HG03439 (cell line): ENCODE measurements around the gene HNRNPAB.
A peak's percentile ranks its signal among the peaks of the same experiment; 100 is the strongest.
"Not testable (repeated sequence)": the region's sequence is repeated elsewhere in the genome, so short reads cannot be mapped to it uniquely, and the experiment has no call there.

Experiments used
- ATAC-seq: cut with Tn5 transposase; IDR thresholded peaks from one replicate; pipeline ENCODE4 v1.9.1; 2021; ENCODE audit warnings: mild to moderate bottlenecking, moderate library complexity; ENCODE audit not compliant: unreplicated experiment

HNRNPAB gene

DNA sequence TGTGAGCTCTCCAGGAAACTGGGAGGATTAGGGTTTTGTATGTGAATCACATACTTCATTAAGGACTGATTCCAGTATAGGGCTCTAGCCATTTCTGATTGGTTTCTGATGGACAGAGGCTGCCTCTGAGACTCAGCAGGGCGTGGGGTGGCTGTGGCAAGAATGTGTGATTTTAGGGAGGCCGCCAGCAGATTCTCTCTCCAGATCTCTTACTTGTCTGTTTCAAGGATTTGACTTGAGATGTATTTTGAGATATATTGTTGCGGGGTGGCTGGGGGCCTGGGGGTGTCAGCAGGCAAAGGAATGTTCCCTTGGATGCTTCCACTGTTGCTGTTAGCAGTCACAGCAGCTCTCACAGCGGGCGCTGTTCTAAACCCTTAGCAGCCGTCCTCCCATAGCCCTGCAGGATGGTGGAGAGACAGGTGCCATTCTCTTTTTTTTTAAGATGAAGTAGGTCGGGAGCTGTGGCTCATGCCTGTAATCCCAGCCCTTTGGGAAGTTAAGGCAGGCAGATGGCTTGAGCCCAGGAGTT, 8.0 kb upstream of the HNRNPAB start:
- ATAC-seq, result no peak

DNA sequence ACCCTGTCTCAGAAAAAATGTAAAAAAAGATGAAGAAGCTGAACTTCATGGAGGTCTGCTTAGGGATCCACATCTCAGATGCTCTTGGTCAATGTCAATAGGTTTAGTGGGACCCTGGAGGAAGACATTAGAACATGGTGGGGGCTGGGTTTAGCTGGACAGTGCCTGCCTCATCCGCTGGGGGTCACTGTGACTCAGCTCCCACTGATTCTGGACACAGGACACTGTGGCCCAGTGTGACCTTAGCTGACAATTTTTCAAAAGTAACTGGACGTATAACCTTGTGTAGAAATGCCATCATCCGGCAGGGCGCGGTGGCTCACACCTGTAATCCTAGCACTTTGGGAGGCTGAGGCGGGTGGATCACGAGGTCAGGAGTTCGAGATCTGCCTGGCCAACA, 7.3 kb upstream of the HNRNPAB start:
- ATAC-seq, result no peak

DNA sequence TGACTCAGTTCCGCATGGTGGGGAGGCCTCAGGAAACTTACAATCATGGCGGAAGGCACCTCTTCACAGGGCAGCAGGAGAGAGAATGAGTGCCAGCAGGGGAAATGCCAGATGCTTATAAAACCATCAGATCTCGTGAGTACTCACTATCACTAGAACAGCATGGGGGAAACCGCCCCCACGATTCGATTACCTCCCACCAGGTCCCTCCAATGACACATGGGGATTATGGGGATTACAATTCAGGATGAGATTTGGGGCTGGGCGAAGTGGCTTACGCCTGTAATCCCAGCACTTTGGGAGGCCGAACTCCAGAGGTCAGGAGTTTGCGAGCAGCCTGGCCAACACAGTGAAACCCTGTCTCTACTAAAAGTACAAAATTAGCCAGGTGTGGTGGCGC, 6.2 kb upstream of the HNRNPAB start:
- not testable (repeated sequence) for ATAC-seq

DNA sequence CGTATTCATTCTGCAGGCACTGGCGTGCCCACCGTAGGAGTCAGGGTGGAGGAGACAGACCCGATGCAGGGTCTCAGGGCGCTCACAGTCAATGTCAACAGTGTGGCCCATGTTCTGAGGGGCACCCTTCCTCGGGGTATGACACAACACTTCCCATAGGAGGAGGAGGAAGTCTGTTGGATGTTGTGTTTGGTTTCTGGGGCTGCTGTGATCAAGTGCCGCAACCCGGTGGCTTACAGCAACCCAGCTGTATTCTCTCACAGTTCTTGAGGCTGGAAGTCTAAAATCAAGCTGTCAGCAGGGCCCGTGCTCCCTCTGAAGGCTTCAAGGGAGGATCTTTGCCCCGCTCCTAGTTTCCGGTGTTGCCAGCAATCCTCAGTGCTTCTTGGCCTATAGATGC, 5.6 kb upstream of the HNRNPAB start:
- no peak for ATAC-seq

DNA sequence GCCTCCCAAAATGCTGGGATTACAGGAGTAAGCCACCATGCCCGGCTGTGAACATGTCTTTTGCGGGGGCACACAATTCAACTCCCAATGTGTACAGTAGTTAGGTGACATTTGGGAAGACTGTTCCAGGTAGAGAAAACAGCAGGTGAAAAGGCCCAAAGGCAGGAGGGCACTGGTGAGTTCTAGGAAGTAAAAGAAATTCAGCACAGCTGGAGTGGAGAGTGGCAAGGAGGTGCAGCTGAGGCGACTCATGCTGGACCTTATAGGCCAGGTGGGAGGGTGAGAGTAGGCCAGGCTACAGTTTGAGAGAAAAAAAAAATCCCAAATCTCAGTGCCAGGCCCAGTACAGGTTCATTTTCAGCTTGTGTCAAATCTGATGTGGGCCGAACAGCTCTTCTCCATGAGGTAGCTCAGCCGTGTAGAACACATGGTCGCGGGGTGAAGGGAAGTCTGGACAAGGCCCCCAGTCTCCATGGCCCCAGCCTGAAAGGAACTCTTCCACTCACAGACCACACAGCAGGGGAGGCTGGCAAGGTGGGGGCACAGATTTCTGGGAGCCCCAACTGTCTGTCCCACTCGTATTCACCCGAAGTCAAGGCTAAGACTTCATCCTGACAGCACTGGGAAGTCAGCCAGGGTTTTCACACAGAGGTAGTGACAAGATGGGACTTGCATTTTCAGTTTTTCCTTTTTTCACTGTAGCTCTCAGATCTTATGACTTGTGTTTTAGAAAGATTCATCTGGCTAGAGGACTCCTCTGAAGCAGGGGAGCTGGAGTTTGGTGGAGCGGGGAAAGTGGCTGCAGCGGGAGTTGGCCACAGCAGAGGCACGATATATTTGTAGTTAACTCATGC, 4.5 kb upstream of the HNRNPAB start:
- no peak for ATAC-seq

DNA sequence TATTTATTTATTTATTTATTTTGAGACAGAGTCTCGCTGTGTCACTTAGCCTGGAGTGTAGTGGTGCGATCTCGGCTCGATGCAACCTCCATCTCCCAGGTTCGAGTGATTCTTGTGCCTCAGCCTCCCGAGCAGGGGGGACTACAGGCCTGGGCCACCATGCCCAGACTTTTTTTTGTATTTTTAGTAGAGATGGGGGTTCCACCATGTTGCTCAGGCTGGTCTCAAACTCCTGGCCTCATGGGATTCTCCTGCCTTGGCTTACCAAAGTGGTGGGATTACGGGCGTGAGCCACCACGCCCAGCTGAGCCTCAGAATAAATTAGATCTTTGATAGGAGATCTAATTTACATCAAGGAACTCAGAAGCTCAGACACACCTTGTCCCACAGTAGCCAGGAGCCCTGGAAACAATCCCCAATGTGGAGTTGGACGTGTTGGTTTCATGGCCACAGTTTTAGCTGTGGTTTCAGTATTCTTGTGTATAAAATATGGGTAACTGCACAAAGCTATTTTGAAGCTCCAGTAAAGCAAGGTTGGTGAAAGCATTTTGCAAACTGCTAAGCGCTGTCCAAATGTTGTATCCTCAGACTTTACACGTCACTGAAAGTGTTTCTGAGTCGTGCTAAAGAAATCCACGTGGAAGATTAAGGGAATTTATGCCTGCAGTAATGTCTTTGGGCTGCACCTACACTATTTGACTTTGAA, 3.0 kb upstream of the HNRNPAB start:
- no peak for ATAC-seq

DNA sequence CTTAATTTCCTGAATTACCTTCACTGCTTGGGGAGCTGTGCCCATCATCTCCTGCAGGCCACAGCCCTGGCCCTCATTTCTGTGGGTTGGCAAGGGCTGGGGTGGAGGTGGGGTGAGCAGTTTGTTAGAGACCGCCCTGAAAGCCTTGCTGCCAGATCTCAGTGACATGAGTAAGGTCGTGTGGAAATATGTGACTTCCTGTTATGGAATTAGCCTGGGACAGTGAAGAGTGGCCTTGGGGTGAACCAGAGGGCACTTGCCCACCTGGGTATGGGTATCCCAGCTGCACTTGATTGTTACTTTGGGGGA, 2.5 kb upstream of the HNRNPAB start:
- no peak for ATAC-seq

DNA sequence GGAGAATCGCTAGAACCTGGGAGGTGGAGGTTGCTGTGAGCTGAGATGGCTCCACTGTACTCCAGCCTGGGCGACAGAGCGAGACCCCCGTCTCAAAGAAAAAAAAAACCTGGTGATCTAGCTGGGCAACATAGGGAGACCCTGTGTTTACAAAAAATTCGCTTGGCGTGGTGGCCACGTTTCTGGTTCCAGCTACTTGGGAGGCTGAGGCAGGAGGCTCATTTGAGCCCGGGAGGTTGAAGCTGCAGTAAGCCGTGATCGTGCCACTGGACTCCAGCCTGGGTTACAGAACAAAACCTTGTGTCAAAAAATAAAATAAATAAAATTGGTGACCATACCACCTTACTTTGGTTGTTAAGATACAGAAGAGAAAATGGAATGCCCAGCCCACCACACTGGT, 1.8 kb upstream of the HNRNPAB start:
- no peak for ATAC-seq

DNA sequence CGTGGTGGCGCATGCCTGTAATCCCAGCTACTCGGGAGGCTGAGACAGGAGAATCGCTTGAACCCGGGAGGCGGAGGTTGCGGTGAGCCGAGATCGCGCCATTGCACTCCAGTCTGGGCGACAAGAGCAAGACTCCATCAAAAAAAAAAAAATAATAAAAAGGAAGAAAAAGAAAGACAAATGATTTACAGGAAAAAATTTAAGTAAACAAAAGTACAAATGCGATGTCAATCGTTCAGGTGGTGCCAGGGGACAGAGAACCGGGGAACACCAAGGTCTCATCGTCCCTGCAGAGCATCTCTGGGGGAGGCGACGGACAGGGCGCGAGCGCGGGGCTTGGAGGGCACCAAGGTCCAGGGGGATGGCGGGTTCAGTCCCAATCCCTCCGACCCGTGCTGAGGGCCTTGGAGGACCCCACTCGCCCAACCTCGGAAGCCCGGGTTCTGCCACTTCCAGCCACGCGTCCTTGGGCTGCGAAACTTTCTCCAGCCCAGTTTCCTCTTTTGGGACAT, 607 bp upstream of the HNRNPAB start:
- no peak for ATAC-seq

DNA sequence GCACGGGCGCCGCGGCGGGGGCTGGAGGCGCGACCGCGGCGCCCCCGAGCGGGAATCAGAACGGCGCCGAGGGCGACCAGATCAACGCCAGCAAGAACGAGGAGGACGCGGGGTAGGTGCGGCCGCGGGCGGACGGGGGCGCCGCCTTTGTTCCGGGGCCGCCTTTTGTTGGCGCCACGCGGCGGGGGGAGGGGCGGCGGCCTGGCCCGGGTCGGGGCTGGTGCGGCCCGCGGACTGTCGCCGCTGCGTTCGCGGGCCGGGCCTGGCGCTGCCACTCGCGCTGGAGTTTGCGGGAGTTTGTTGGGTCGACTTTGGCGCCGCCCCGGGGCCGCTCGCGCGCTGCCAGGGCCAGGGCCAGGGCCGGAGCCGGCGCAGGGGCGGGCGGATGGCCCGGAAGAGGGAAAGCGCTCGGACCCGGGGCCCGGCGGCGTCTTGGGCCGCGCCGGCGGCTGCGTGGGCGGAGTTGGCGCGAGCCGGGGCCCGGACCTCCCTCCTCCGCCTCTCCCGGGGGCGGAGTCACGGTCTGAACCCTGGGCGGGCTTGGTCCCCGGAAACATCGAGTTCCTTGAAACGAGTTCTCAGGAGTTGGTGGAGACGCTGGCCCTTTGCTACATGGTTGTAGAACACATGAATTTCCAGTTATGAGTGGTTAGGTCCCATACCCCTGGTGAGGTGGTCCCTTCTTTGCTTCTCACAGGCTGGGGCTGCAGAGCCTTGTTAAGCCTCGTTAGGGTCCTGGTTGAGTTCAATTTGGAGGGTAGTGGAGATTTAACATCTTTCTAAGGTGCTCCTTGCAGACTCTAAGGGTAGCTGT, 809 bp downstream of the HNRNPAB start:
- ATAC-seq, result peak; percentile 47

DNA sequence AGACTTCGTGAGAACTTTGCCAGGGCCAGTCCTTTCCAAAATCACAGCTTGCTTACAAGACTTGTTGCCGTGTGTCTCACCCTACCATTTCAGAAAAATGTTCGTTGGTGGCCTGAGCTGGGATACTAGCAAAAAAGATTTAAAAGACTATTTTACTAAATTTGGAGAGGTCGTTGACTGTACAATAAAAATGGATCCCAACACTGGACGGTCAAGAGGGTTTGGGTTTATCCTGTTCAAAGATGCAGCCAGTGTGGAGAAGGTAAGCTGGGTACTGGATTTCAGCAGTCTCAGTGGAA, 1.4 kb downstream of the HNRNPAB start:
- no peak for ATAC-seq

DNA sequence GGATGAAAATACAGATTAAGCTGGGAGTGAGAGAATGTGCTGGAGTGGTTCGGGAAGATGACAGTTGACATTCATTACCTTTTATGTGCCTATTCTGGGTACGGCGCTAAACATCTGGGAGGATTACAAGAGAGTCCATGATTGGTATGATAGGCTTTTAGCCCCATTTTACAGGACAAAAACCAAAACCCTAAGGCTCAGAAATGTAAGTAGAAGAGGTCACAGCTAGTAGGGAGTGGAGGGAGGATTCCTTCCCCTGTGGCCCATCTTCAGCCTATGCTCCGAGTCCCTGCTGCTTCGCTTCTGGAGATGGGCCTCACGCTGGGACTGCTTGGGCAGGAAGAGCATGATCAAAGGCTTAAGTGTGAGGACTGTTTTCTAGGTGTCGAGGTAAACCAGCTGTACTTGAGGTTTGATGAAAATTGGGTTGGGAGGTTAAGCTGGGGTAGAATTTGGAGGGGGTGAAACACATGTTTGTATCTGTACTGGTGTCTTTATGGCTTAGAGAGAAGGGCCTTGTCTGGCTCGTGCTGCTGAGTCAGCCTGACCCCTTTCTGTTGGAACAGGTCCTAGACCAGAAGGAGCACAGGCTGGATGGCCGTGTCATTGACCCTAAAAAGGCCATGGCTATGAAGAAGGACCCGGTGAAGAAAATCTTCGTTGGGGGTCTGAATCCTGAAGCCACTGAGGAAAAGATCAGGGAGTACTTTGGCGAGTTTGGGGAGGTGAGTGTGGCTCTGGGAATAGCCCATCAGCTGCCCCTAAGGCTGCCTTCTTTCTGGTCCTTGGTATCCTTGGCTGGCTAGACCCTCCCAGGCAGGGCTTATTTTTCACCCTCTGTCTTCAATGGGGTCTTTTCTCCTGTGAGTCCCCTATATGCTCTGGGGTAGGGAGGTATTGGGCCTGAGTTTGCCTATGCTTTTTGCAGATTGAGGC, 2.1 kb downstream of the HNRNPAB start:
- no peak for ATAC-seq

DNA sequence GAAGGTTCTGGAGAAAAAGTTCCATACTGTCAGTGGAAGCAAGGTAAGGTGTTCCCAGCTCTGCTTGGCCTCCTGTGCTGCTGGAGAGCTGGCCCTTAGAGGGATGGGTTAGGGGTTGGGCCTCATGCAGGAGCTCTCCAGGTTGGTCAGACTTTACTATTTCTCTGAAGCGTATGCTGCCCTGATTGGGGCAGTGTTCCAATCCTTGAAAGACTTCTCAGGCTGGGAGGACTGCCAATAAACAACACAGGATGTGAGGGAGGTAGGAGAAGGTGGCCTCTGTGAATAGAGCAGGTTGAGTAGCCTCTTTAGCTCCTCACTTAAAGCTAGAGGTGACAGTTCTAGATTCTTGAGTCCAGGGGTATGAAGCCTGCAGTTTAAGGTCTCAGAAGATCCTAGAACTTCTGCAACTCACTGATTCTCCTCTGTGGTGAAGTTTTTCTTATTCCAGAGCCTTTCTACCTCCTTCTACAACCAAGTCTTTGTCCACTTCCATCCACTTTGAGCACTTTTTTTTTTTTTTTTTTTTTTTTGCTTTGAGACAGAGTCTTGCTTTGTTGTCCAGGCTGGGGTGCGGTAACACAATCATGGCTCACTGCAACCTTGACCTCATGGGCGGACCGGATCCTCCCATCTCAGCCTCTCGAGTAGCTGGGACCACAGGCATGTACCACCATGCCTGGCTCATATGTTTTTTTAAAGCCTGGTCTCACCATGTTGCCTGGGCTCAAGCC, 3.0 kb downstream of the HNRNPAB start:
- no peak for ATAC-seq

DNA sequence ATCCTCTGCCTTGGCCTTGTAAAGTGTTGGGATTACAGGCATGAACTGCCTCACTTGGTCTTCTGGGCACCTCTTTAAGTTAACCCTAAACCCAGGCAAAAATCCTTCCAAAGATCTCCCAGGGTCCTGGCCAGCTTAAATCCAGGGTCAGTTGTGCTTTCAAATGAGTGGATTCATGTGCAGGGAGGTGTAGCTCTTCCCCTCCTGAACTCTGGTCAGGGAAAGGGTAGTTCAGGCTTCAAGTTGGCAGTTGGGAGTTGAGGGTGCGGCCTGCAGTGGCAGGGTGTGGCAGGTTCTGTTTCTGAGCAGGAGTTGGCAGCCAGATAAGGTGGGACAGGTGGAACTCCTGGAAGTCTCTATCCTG, 3.6 kb downstream of the HNRNPAB start:
- ATAC-seq, result no peak

DNA sequence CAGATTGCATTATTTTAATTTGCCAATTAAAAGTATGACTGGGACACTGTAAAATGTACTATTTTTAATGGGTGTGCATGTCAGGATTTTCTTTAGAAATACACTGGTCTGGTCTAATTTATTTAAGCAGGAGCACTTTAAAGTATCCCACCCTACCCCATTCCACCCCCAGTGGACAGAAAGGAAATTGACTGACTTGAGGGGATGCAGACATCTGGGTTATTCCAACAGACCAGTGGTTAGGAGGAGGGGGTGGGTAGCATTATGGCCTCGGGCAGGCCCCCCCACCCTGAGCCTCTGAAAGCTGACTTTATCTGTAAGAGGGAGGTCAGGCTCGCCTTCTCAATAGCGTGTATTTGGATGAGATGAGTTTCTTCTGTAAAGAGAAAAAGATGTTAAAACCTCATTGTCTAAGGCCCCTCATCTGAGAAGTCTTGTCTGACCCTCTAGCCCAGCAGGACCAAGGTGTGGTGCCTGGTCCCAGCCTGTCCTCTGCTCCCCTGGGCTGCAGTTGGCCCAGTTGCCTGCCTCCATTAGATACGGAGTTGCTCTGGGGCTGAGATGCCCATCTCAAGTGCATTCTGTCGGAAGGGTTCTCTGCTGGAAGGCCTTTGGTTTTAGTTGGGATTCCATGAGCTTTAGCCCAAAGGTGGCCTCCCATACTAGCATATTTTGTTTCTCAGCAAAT, 4.4 kb downstream of the HNRNPAB start:
- ATAC-seq, result no peak

DNA sequence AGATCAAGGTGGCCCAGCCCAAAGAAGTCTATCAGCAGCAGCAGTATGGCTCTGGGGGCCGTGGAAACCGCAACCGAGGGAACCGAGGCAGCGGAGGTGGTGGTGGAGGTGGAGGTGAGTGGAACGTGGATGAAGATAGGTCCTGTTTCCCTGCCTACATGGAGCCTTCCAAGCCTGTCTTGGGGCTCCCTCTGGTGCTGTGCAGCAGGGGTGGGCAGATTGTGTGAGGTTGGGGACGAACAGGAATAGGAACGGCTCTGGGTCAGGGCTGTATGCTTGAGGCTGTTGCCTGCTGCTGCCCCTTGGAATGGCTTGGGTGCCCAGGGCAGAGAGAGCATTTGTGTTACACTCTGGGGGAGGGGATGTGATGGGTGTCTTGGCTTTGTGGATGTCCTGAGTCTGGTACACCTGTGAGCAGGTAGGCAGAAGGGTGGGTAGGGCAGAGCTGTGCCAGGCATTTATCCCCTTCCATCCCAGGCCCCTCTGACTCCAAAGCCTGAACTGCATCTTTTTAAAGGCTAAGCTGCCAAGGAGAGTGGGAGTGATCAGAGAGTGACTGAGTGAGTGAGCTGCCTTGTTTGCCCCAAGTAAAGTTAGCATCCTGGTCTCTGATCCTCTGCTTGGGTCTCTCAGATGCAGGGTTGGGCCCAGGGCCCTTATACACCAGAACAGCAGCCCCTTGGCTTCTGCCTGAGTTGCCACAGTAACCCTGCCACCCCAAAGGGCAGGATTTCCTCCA, 5.2 kb downstream of the HNRNPAB start:
- ATAC-seq, result no peak

DNA sequence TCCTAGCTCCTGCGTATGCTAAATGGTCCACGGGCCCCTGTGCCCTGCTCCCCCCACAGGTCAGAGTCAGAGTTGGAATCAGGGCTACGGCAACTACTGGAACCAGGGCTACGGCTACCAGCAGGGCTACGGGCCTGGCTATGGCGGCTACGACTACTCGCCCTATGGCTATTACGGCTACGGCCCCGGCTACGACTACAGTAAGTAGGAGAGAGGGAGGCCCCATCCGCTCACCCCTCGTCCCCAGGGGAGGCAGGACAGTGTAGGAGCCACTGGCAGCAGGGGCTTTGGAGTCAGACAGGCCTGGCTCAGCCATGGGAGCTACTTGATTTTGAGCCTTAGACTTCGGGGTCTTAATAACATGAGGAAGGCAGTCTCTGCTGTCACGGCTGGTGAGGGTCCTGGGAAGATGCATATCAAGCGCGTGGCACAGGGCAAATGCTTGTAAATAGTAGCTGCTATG, 5.8 kb downstream of the HNRNPAB start:
- no peak for ATAC-seq

DNA sequence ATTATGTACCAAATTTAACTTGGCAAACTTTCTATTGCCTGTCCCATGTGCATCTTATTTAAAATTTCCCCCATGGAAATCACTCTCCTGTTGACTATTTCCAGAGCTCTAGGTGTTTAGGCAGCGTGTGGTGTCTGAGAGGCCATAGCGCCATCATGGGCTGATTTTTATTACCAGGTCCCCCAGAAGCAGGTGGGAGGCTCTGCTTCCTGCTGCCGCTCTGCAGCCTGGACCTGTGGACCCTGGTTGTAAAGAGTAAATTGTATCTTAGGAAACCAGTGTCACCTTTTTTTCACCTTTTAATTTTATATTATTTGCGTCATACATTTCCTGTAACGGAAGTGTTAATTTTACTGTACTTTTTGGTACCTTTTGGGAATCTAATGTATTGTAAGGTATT, 6.4 kb downstream of the HNRNPAB start:
- no peak for ATAC-seq
